ENCODE measurements around the gene ARHGAP24.

Gene ARHGAP24

GRCh38 chr4:85615952-85616351 is 141.0 kb downstream of the ARHGAP24 start:
- TF ChIP-seq CREB1 (IDR thresholded peaks at IDR 0.05; ENCODE audit: low read depth), result no peak
- TF ChIP-seq, protein P1, sequence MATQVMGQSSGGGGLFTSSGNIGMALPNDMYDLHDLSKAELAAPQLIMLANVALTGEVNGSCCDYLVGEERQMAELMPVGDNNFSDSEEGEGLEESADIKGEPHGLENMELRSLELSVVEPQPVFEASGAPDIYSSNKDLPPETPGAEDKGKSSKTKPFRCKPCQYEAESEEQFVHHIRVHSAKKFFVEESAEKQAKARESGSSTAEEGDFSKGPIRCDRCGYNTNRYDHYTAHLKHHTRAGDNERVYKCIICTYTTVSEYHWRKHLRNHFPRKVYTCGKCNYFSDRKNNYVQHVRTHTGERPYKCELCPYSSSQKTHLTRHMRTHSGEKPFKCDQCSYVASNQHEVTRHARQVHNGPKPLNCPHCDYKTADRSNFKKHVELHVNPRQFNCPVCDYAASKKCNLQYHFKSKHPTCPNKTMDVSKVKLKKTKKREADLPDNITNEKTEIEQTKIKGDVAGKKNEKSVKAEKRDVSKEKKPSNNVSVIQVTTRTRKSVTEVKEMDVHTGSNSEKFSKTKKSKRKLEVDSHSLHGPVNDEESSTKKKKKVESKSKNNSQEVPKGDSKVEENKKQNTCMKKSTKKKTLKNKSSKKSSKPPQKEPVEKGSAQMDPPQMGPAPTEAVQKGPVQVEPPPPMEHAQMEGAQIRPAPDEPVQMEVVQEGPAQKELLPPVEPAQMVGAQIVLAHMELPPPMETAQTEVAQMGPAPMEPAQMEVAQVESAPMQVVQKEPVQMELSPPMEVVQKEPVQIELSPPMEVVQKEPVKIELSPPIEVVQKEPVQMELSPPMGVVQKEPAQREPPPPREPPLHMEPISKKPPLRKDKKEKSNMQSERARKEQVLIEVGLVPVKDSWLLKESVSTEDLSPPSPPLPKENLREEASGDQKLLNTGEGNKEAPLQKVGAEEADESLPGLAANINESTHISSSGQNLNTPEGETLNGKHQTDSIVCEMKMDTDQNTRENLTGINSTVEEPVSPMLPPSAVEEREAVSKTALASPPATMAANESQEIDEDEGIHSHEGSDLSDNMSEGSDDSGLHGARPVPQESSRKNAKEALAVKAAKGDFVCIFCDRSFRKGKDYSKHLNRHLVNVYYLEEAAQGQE (IDR thresholded peaks at IDR 0.05; ENCODE audit: low read depth), result no peak
- no peak for TF ChIP-seq TAF1 (IDR thresholded peaks at IDR 0.05; ENCODE audit: low read depth)
- TF ChIP-seq YY1 (IDR thresholded peaks at IDR 0.05; ENCODE audit: low read depth), result no peak

GRCh38 chr4:85617202-85617601 is 142.3 kb downstream of the ARHGAP24 start:
- TF ChIP-seq, protein P1 (IDR thresholded peaks at IDR 0.05; ENCODE audit: low read depth), result no peak
- TF ChIP-seq, protein P2, sequence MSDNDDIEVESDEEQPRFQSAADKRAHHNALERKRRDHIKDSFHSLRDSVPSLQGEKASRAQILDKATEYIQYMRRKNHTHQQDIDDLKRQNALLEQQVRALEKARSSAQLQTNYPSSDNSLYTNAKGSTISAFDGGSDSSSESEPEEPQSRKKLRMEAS (IDR thresholded peaks at IDR 0.05), result no peak
- TF ChIP-seq ZBTB7A (IDR thresholded peaks at IDR 0.05; ENCODE audit: low read depth) (no peak), CREB1 (IDR thresholded peaks at IDR 0.05; ENCODE audit: low read depth) (no peak), CEBPB (IDR thresholded peaks at IDR 0.05) (no peak), USF1 (IDR thresholded peaks at IDR 0.05) (no peak), NFIC (IDR thresholded peaks at IDR 0.05) (no peak), TAF1 (IDR thresholded peaks at IDR 0.05; ENCODE audit: low read depth) (no peak), RAD21 (IDR thresholded peaks at IDR 0.05; ENCODE audit: low read depth) (no peak), EP300 (IDR thresholded peaks at IDR 0.05; ENCODE audit: borderline replicate concordance) (no peak), TCF12 (IDR thresholded peaks at IDR 0.05; ENCODE audit: low read depth) (no peak), TEAD4 (IDR thresholded peaks at IDR 0.05) (no peak), FOXM1 (IDR thresholded peaks at IDR 0.05; ENCODE audit: borderline replicate concordance, low read depth) (no peak), YY1 (IDR thresholded peaks at IDR 0.05; ENCODE audit: low read depth) (no peak), EGR1 (IDR thresholded peaks at IDR 0.05) (no peak)

- TF ChIP-seq, protein P2 (IDR thresholded peaks at IDR 0.05), result no peak
- TF ChIP-seq TCF12 (IDR thresholded peaks at IDR 0.05; ENCODE audit: low read depth), result no peak
- TF ChIP-seq, protein P1 (IDR thresholded peaks at IDR 0.05; ENCODE audit: low read depth), result no peak
- TF ChIP-seq YY1 (IDR thresholded peaks at IDR 0.05; ENCODE audit: low read depth), result no peak
- TF ChIP-seq EGR1 (IDR thresholded peaks at IDR 0.05), result no peak
- no peak for TF ChIP-seq ZBTB7A (IDR thresholded peaks at IDR 0.05; ENCODE audit: low read depth)
- no peak for TF ChIP-seq EP300 (IDR thresholded peaks at IDR 0.05; ENCODE audit: borderline replicate concordance)
- TF ChIP-seq TAF1 (IDR thresholded peaks at IDR 0.05; ENCODE audit: low read depth), result no peak
- no peak for TF ChIP-seq CREB1 (IDR thresholded peaks at IDR 0.05; ENCODE audit: low read depth)
- TF ChIP-seq FOXM1 (IDR thresholded peaks at IDR 0.05; ENCODE audit: borderline replicate concordance, low read depth), result no peak
- no peak for TF ChIP-seq TEAD4 (IDR thresholded peaks at IDR 0.05)
- TF ChIP-seq CEBPB (IDR thresholded peaks at IDR 0.05), result no peak
- TF ChIP-seq NFIC (IDR thresholded peaks at IDR 0.05), result no peak
- no peak for TF ChIP-seq RAD21 (IDR thresholded peaks at IDR 0.05; ENCODE audit: low read depth)
- TF ChIP-seq USF1 (IDR thresholded peaks at IDR 0.05), result no peak
Observed at GRCh38 chr4:85632981-85633380, 158.0 kb downstream of the ARHGAP24 start.

DNA sequence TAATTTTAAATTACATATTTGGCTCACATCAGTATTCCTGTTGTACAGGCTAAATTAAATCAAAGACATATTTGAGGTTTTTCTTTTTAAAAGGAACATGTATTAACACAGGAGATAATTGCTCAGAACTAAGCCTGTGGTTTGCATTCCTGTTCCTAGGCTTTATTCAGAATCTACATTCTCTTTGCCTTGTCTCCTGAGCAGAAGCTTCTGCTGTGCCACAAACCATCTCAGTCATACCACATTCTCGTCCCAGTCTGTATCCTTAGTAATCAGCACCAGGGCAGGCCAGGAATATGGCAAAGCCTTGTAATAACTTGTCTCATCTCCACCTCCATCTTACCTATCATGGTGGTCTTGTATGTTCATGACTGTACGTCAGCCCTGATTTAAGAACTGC is 162.8 kb downstream of the ARHGAP24 start:
- TF ChIP-seq, protein P2 (IDR thresholded peaks at IDR 0.05), result no peak
- no peak for TF ChIP-seq RAD21 (IDR thresholded peaks at IDR 0.05; ENCODE audit: low read depth)
- TF ChIP-seq TEAD4 (IDR thresholded peaks at IDR 0.05), result no peak
- TF ChIP-seq, protein P1 (IDR thresholded peaks at IDR 0.05; ENCODE audit: low read depth), result no peak
